Activated naive CD8-positive, alpha-beta T cell treated with anti-CD3 and anti-CD28 coated beads, Interleukin-2, amount 10 ng/mL, durations not matched to agents 7 days and 5 days (primary cell): ENCODE data around the gene INKA2. TPM values are rescaled to one million over a fixed set of nuclear protein-coding genes. Genes with fewer than 3 reads are reported as not detected.
"Not testable (repeated sequence)": the region's sequence is repeated elsewhere in the genome, so short reads cannot be mapped to it uniquely, and the experiment has no call there.

Experiments
- ATAC-seq: fragments of 150-1000 bp; cut with Tn5 transposase; one replicate; pipeline ENCODE4 v1.10.0; 2021; ENCODE audit warnings: low read depth, moderate library complexity
- POLR2A ChIA-PET: fragments of 350-600 bp; sonication (Branson Sonifier 250); formaldehyde crosslinking; loops from one replicate; lab custom pipeline; 2021; ENCODE audit warnings: antibody characterized with exemption; lab: Charles Lee
- DNase-seq: peaks from one replicate; pipeline ENCODE4 v3.0.0; 2021
- H3K27ac Mint-ChIP-seq: one replicate; pipeline ENCODE4 v1.8.0; 2022; ENCODE audit warnings: mild to moderate bottlenecking, mixed read lengths
- H3K27me3 Mint-ChIP-seq: one replicate; pipeline ENCODE4 v1.8.0; 2022; ENCODE audit warnings: mild to moderate bottlenecking, moderate library complexity, mixed read lengths
- H3K36me3 Mint-ChIP-seq: one replicate; pipeline ENCODE4 v1.8.0; 2021; ENCODE audit warnings: mild to moderate bottlenecking, mixed read lengths
- H3K4me1 Mint-ChIP-seq: one replicate; pipeline ENCODE4 v1.8.0; 2021; ENCODE audit warnings: mixed read lengths
- H3K4me3 Mint-ChIP-seq: one replicate; pipeline ENCODE4 v1.8.0; 2022; ENCODE audit warnings: mild to moderate bottlenecking, moderate library complexity, mixed read lengths
- H3K9me3 Mint-ChIP-seq: one replicate; pipeline ENCODE4 v1.8.0; 2021; ENCODE audit warnings: mixed read lengths
- total RNA-seq, 2 experiments: library from RNA; stranded (reverse); gene quantifications; one replicate each; pipeline ENCODE4 v1.2.3, GENCODE V29; 2021

The INKA2 gene
- total RNA-seq, 2 experiments from 2014 or later = 1.6 to 2.0 TPM

GRCh38 chr1:111745675-111746613 is 6.7 kb upstream of the INKA2 start:
- H3K9me3 Mint-ChIP-seq = no peaks in the 10 kb centered on the region
- POLR2A ChIA-PET = interaction anchor here (0.9 to 1.9 kb wide), 2 partner anchors 9 to 238 kb away, joined by 3 to 14 read pairs; no protein-coding TSS in a partner anchor
- H3K36me3 Mint-ChIP-seq = no peaks in the 10 kb centered on the region
- H3K27ac Mint-ChIP-seq = no peak overlapping the region
- DNase-seq (no peak), ATAC-seq (no peak)
- H3K4me1 Mint-ChIP-seq = peaks cover 8% of the 10 kb centered on the region
- no peak overlapping the region for H3K4me3 Mint-ChIP-seq
- H3K27me3 Mint-ChIP-seq = peaks cover 33% of the 10 kb centered on the region

- POLR2A ChIA-PET = interaction anchor here (0.6 to 0.7 kb wide), 2 partner anchors 107 to 227 kb away, joined by 3 read pairs; no protein-coding TSS in a partner anchor
- Mint-ChIP-seq H3K4me1 (peaks cover 14% of the 10 kb centered on the region), H3K9me3 (no peaks in the 10 kb centered on the region), H3K36me3 (no peaks in the 10 kb centered on the region), H3K27ac (no peak overlapping the region), H3K4me3 (no peak overlapping the region), H3K27me3 (peaks cover 45% of the 10 kb centered on the region)
- no peak for ATAC-seq
- DNase-seq = no peak
Measured at GRCh38 chr1:111743679-111744101, 4.5 kb upstream of the INKA2 start.

GRCh38 chr1:111742938-111743549 is 3.8 kb upstream of the INKA2 start:
- no peak for DNase-seq
- H3K27ac Mint-ChIP-seq = no peak overlapping the region
- H3K36me3 Mint-ChIP-seq = no peaks in the 10 kb centered on the region
- peaks cover 17% of the 10 kb centered on the region for H3K4me1 Mint-ChIP-seq
- H3K27me3 Mint-ChIP-seq = peaks cover 45% of the 10 kb centered on the region
- H3K4me3 Mint-ChIP-seq = no peak overlapping the region
- no peak for ATAC-seq
- POLR2A ChIA-PET = interaction anchor here (0.6 kb wide), 1 partner anchor 106 kb away, joined by 3 read pairs; no protein-coding TSS in a partner anchor
- H3K9me3 Mint-ChIP-seq = no peaks in the 10 kb centered on the region

- peaks cover 53% of the 10 kb centered on the region for H3K27me3 Mint-ChIP-seq
- peaks cover 21% of the 10 kb centered on the region for H3K4me1 Mint-ChIP-seq
- H3K36me3 Mint-ChIP-seq, DNase-seq, H3K4me3 Mint-ChIP-seq, POLR2A ChIA-PET, H3K9me3 Mint-ChIP-seq, H3K27ac Mint-ChIP-seq, ATAC-seq: not testable (repeated sequence)
Measured at GRCh38 chr1:111742292-111742691, 3.1 kb upstream of the INKA2 start.

GRCh38 chr1:111739925-111740765 is 950 bp upstream of the INKA2 start:
- Mint-ChIP-seq H3K4me1 (peaks cover 19% of the 10 kb centered on the region), H3K4me3 (peak overlapping the region; percentile 92), H3K36me3 (no peaks in the 10 kb centered on the region), H3K27ac (no peak overlapping the region), H3K9me3 (no peaks in the 10 kb centered on the region), H3K27me3 (peaks cover 53% of the 10 kb centered on the region)
- ATAC-seq (no peak), DNase-seq (peak; percentile 57)
- POLR2A ChIA-PET = interaction anchor here (0.9 to 2.4 kb wide), 3 partner anchors 223 to 234 kb away, joined by 3 to 8 read pairs (median 3); no protein-coding TSS in a partner anchor

GRCh38 chr1:111738436-111739193 is 580 bp downstream of the INKA2 start:
- H3K27me3 Mint-ChIP-seq = peaks cover 48% of the 10 kb centered on the region
- peak overlapping the region; percentile 92 for H3K4me3 Mint-ChIP-seq
- DNase-seq = peak; percentile 68
- H3K9me3 Mint-ChIP-seq = no peaks in the 10 kb centered on the region
- H3K36me3 Mint-ChIP-seq = no peaks in the 10 kb centered on the region
- H3K27ac Mint-ChIP-seq = peak overlapping the region; percentile 72
- ATAC-seq = peak; percentile 59
- peaks cover 19% of the 10 kb centered on the region for H3K4me1 Mint-ChIP-seq
- POLR2A ChIA-PET = interaction anchor here (0.6 to 2.4 kb wide), 8 partner anchors 13 to 268 kb away, joined by 3 to 8 read pairs (median 4); partner anchors contain the start of gene DDX20

GRCh38 chr1:111738133-111738435 is 1.1 kb downstream of the INKA2 start:
- H3K27ac Mint-ChIP-seq = peak overlapping the region; percentile 54
- H3K9me3 Mint-ChIP-seq = no peaks in the 10 kb centered on the region
- H3K4me1 Mint-ChIP-seq = peaks cover 21% of the 10 kb centered on the region
- no peak for ATAC-seq
- peak overlapping the region; percentile 75 for H3K4me3 Mint-ChIP-seq
- H3K27me3 Mint-ChIP-seq = peaks cover 44% of the 10 kb centered on the region
- POLR2A ChIA-PET = interaction anchor here (0.6 to 2.4 kb wide), 4 partner anchors 13 to 267 kb away, joined by 4 to 8 read pairs (median 6); no protein-coding TSS in a partner anchor
- no peaks in the 10 kb centered on the region for H3K36me3 Mint-ChIP-seq
- no peak for DNase-seq

- Mint-ChIP-seq H3K4me3 (peak overlapping the region; percentile 75), H3K4me1 (peaks cover 23% of the 10 kb centered on the region), H3K36me3 (no peaks in the 10 kb centered on the region), H3K27me3 (peaks cover 39% of the 10 kb centered on the region), H3K9me3 (no peaks in the 10 kb centered on the region), H3K27ac (peak overlapping the region; percentile 54)
- ATAC-seq (no peak), DNase-seq (no peak)
- POLR2A ChIA-PET = interaction anchor here (0.6 to 1.0 kb wide), 2 partner anchors 14 to 267 kb away, joined by 4 read pairs; no protein-coding TSS in a partner anchor
Measured at GRCh38 chr1:111737216-111738132, 1.7 kb downstream of the INKA2 start.

GRCh38 chr1:111736548-111737215 is 2.5 kb downstream of the INKA2 start:
- Mint-ChIP-seq H3K9me3 (no peaks in the 10 kb centered on the region), H3K27ac (no peak overlapping the region), H3K4me1 (peaks cover 23% of the 10 kb centered on the region), H3K36me3 (no peaks in the 10 kb centered on the region), H3K27me3 (peaks cover 33% of the 10 kb centered on the region), H3K4me3 (no peak overlapping the region)
- DNase-seq (no peak), ATAC-seq (no peak)
- POLR2A ChIA-PET = no interaction called here

- Mint-ChIP-seq H3K36me3 (no peaks in the 10 kb centered on the region), H3K27me3 (peaks cover 26% of the 10 kb centered on the region), H3K4me3 (no peak overlapping the region), H3K9me3 (no peaks in the 10 kb centered on the region), H3K27ac (no peak overlapping the region), H3K4me1 (peaks cover 23% of the 10 kb centered on the region)
- DNase-seq = no peak
- no peak for ATAC-seq
- POLR2A ChIA-PET = no interaction called here
Measured at GRCh38 chr1:111735858-111736544, 3.2 kb downstream of the INKA2 start.

GRCh38 chr1:111735321-111735720 is 3.9 kb downstream of the INKA2 start:
- H3K4me1 Mint-ChIP-seq = peaks cover 19% of the 10 kb centered on the region
- POLR2A ChIA-PET = no interaction called here
- peaks cover 19% of the 10 kb centered on the region for H3K27me3 Mint-ChIP-seq
- H3K9me3 Mint-ChIP-seq = no peaks in the 10 kb centered on the region
- ATAC-seq (no peak), DNase-seq (no peak)
- no peak overlapping the region for H3K27ac Mint-ChIP-seq
- no peak overlapping the region for H3K4me3 Mint-ChIP-seq
- H3K36me3 Mint-ChIP-seq = no peaks in the 10 kb centered on the region
